Transverse colon (tissue), 4 donors: Measurements from ENCODE around the gene IL1R1. TPM values are rescaled to one million over a fixed set of nuclear protein-coding genes. Genes with fewer than 3 reads are reported as not detected.
"Not testable (repeated sequence)": the region's sequence is repeated elsewhere in the genome, so short reads cannot be mapped to it uniquely, and the experiment has no call there.

ENCODE experiments used
- DNase-seq: peaks from one replicate; pipeline ENCODE4 v3.0.0-alpha.2; 2019
- H3K27ac ChIP-seq, 4 donors: fragments of 200-600 bp; sonication (generic); 2 replicates each; pipeline ENCODE4 v1.5.1; 2016 to 2018; ENCODE audit warnings: inconsistent platforms in 4 of 4
- H3K27me3 ChIP-seq: fragments of 200-600 bp; sonication (generic); 2 replicates; pipeline ENCODE4 v1.5.1; 2017; ENCODE audit warnings: inconsistent platforms
- H3K36me3 ChIP-seq, 4 donors: fragments of 200-600 bp; sonication (generic); 2 replicates each; pipeline ENCODE4 v1.5.1; 2017 to 2019; ENCODE audit warnings: inconsistent platforms in 4 of 4
- H3K4me1 ChIP-seq, 4 donors: fragments of 200-600 bp; sonication (generic); 2 replicates each; pipeline ENCODE4 v1.5.1; 2017 to 2020; ENCODE audit warnings: inconsistent platforms in 4 of 4
- H3K4me3 ChIP-seq, 4 donors: fragments of 200-600 bp; sonication (generic); 1 replicate in 1 of 4; 2 replicates in 3 of 4; pipeline versions ENCODE4 v1.5.1 to v1.6.1; 2017 to 2019; ENCODE audit warnings: inconsistent platforms in 4 of 4
- H3K9me3 ChIP-seq, 2 donors: fragments of 200-600 bp; sonication (generic); 2 replicates each; pipeline ENCODE4 v1.5.1; 2017 to 2019; ENCODE audit warnings: inconsistent platforms in 2 of 2
- EP300 ChIP-seq: sonication (generic); formaldehyde crosslinking; IDR thresholded peaks from one replicate; pipeline ENCODE4 v1.6.1; 2017; ENCODE audit warnings: antibody characterized with exemption, low read depth
- POLR2A ChIP-seq: fragments of 450-650 bp; IDR thresholded peaks from one replicate; pipeline ENCODE4 v1.6.1; 2016; ENCODE audit warnings: antibody characterized with exemption, mild to moderate bottlenecking, moderate library complexity
- POLR2AphosphoS5 ChIP-seq, 3 donors: sonication (generic); formaldehyde crosslinking; IDR thresholded peaks; one replicate each; pipeline ENCODE4 v1.6.1; 2016; ENCODE audit warnings: antibody characterized with exemption in 3 of 3
- whole genome bisulfite sequencing, 2 donors: methylation state at CpG; one replicate each; pipeline ENCODE4 v1.1.5; 2018; ENCODE audit warnings: low coverage in 1 of 2; 5-methylcytosine and 5-hydroxymethylcytosine counted together
- in situ Hi-C, 4 donors: fragments of 200-750 bp; cut with MboI; loops; one replicate each; pipeline versions ENCODE4 v1.15.0 to v1.15.1; 2017; ENCODE audit warnings: low sequenced_read_pairs in 3 of 4, low pct_ligation_motif_present in 1 of 4, low pct_unique_long_range_greater_than_20kb in 1 of 4
- intact Hi-C: fragments of 100-400 bp; cut with DNase I; formaldehyde crosslinking; loops from one replicate; pipeline ENCODE4 v1.15.1; 2023; ENCODE audit warnings: low total_unique reads
- total RNA-seq, 4 donors: library from RNA; depleted of rRNA; stranded (reverse); fragments of >200 nt; gene quantifications; one replicate each; pipeline ENCODE4 v1.1.0, GENCODE V29; 2016
- TF ChIP-seq, protein P1 (sequence below), 5 experiments: fragments of 200-600 bp in 3 of 5; fragments of 450-650 bp in 2 of 5; sonication (generic) in 3 of 5; IDR thresholded peaks; 1 replicate in 2 of 5; 2 replicates in 3 of 5; pipeline ENCODE4 v1.5.1; 2016 to 2017; ENCODE audit warnings: antibody characterized with exemption in 5 of 5, inconsistent platforms in 3 of 5, mild to moderate bottlenecking in 2 of 5, moderate library complexity in 1 of 5

The IL1R1 gene
- total RNA-seq, 4 donors from 2014 or later, result 20.2 to 58.0 (median 36.2) TPM

DNA sequence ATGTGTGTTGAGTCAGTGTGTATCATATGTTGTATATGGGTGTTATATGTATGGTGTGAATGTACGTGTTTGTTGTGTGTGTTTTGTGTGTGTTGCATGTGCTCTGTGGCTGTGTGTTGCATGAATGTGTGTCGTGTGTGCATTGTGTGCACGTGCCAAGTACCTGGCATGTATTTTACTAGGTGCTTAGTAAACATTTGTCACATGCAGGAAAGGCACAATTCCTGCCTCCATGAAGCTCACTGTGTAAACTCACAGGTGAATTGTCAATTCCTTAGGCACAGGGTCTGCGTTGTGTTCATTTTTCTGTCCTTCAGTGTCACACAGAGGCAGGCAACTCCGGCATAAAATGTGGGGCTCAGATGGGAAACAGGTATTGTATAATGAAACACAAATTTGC, 22.3 kb upstream of the IL1R1 start:
- Histone ChIP-seq H3K27me3 (no peaks in the 10 kb centered on the region), H3K4me1 (peaks cover 4 to 41% (median 13%) of the 10 kb centered on the region in 4 donors), H3K27ac (peak overlapping the region; percentile 58 to 77 (median 72)), H3K9me3 (no peaks in the 10 kb centered on the region), H3K4me3 (no peak overlapping the region), H3K36me3 (no peaks in the 10 kb centered on the region)
- DNase-seq, result no peak
- intact Hi-C loops (no loop called here), in situ Hi-C loops (no loop called here)
- TF ChIP-seq POLR2AphosphoS5 (IDR thresholded peaks at IDR 0.05), result no peak
- no peak for TF ChIP-seq EP300
- TF ChIP-seq, protein P1, sequence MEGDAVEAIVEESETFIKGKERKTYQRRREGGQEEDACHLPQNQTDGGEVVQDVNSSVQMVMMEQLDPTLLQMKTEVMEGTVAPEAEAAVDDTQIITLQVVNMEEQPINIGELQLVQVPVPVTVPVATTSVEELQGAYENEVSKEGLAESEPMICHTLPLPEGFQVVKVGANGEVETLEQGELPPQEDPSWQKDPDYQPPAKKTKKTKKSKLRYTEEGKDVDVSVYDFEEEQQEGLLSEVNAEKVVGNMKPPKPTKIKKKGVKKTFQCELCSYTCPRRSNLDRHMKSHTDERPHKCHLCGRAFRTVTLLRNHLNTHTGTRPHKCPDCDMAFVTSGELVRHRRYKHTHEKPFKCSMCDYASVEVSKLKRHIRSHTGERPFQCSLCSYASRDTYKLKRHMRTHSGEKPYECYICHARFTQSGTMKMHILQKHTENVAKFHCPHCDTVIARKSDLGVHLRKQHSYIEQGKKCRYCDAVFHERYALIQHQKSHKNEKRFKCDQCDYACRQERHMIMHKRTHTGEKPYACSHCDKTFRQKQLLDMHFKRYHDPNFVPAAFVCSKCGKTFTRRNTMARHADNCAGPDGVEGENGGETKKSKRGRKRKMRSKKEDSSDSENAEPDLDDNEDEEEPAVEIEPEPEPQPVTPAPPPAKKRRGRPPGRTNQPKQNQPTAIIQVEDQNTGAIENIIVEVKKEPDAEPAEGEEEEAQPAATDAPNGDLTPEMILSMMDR (IDR thresholded peaks at IDR 0.05), result no peak
- no peak for TF ChIP-seq POLR2A
- 66% methylated on average over 5 of the region's 5 CpGs; no CpG with 5 or more reads in 1 of the 2 donors for WGBS, 2 donors

DNA sequence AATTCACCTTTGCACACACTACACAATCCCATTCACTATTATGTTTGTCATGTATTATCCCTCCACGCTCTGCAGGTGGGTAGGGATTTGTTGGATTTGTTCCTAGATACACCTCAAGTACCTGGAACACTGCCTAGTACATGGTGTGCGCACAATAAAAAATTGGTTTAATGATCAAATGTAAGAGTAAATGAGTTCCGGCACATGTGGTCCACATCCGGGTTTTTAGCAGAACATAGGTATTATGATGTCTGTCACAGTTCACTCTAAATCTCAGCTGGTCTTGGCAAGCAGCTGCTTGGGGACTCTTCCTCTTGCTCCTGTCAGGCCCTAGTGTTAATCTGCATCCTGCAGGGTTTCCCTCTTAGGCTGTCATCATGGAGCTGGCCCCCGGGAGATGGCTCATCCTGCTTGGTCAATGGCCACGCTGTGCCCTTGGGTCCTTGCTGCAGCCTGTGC, 21.8 kb upstream of the IL1R1 start:
- TF ChIP-seq POLR2A (no peak), EP300 (peak; percentile 78), POLR2AphosphoS5 (IDR thresholded peaks at IDR 0.05) (peak in 2 of 3 donors; percentile 53 to 69)
- intact Hi-C loops, result no loop called here
- Histone ChIP-seq H3K4me3 (no peak overlapping the region), H3K36me3 (no peaks in the 10 kb centered on the region), H3K9me3 (no peaks in the 10 kb centered on the region), H3K27ac (peak overlapping the region; percentile 58 to 77 (median 72)), H3K27me3 (no peaks in the 10 kb centered on the region), H3K4me1 (peaks cover 4 to 41% (median 13%) of the 10 kb centered on the region in 4 donors)
- WGBS, 2 donors, result 26 to 70% methylated on average over 5 to 6 of the region's 6 CpGs
- in situ Hi-C loops, result no loop called here
- peak; percentile 59 for DNase-seq

DNA sequence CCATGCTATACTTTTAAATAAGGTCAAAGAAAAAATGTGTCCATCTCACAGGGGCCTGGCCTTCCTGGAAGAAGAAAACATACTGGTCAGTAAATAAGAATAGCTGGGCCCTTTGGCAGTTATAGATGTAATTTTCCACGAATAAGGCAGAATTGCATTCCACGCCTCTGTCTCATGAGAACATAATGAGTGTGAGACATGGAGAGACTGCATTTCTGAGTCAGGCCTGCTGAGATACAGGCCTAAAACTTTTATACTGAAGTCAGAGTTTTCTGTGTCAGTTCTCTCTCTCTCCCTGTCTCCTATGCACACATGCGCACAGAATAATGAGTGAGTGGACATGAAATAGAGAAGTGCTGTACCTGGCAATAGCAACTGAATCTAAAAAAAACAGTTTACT, 20.4 kb upstream of the IL1R1 start:
- DNase-seq, result no peak
- peak in 2 of 3 donors; percentile 26 to 32 for TF ChIP-seq POLR2AphosphoS5 (IDR thresholded peaks at IDR 0.05)
- TF ChIP-seq, protein P1 (IDR thresholded peaks at IDR 0.05), result no peak
- TF ChIP-seq EP300, result no peak
- no peak for TF ChIP-seq POLR2A
- no peak overlapping the region for H3K4me3 ChIP-seq
- H3K27me3 ChIP-seq, result no peaks in the 10 kb centered on the region
- no peaks in the 10 kb centered on the region for H3K9me3 ChIP-seq
- in situ Hi-C loops (no loop called here), intact Hi-C loops (no loop called here)
- peak overlapping the region; percentile 39 to 68 (median 60) for H3K27ac ChIP-seq
- 57 to 74% methylated on average over 3 of the region's 3 CpGs for WGBS, 2 donors
- peaks cover 4 to 41% (median 13%) of the 10 kb centered on the region in 4 donors for H3K4me1 ChIP-seq
- H3K36me3 ChIP-seq, result no peaks in the 10 kb centered on the region

DNA sequence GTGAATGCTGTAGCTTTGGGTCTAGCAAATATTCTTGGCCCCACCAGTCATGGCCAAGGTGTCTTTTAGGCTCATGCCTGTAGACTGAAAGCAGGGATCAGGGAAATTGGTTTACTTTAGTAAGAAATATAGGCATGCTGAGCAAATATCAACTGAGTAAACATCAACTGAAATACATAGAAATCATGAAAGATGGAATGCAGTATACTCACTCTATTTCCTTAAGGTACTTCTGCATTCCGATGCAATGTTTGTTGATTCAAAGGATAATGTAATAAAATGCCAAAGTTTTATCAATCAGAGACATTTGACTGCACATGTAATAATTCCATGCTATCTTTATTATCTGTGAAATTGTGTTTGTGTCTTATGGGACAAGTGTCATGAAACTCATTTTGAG, 19.6 kb upstream of the IL1R1 start:
- Histone ChIP-seq H3K36me3 (no peaks in the 10 kb centered on the region), H3K27ac (peak overlapping the region; percentile 39 to 68 (median 60)), H3K4me3 (no peak overlapping the region), H3K9me3 (no peaks in the 10 kb centered on the region), H3K27me3 (no peaks in the 10 kb centered on the region), H3K4me1 (peaks cover 4 to 41% (median 13%) of the 10 kb centered on the region in 4 donors)
- TF ChIP-seq POLR2AphosphoS5 (IDR thresholded peaks at IDR 0.05), result no peak
- TF ChIP-seq, protein P1 (IDR thresholded peaks at IDR 0.05), result no peak
- no peak for TF ChIP-seq EP300
- no peak for TF ChIP-seq POLR2A
- DNase-seq, result no peak
- 46 to 57% methylated on average over 1 of the region's 1 CpG for WGBS, 2 donors
- intact Hi-C loops, result no loop called here
- in situ Hi-C loops, result no loop called here

DNA sequence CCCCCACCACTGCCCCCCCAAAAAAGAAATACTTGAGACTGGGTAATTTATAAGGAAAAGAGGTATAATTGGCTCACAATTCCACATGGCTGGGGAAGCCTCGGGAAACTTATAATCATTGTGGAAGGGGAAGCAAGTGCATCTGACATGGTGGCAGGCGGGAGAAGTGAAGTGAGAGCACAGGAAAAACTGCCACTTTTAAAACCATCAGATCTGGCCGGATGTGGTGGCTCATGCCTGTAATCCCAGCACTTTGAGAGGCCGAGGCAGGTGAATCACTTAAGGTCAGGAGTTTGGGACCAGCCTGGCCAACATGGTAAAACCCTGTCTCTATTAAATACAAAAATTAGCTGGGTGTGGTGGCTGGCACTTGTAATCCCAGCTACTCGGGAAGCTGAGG, 18.1 kb upstream of the IL1R1 start:
- H3K27me3 ChIP-seq, intact Hi-C loops, in situ Hi-C loops, H3K27ac ChIP-seq, H3K9me3 ChIP-seq, H3K36me3 ChIP-seq, H3K4me3 ChIP-seq, DNase-seq: not testable (repeated sequence)
- 83 to 100% methylated on average over 2 to 5 of the region's 5 CpGs for WGBS, 2 donors
- H3K4me1 ChIP-seq, result peaks cover 4 to 35% (median 13%) of the 10 kb centered on the region in 4 donors
